Panc1 (cell line): ENCODE measurements around the gene VWA3B.

ENCODE experiments used
- POLR2AphosphoS5 ChIP-seq: IDR thresholded peaks from 2 replicates; pipeline ENCODE4 v1.6.1; 2012; ENCODE audit warnings: mild to moderate bottlenecking, low read depth, low read length, moderate library complexity
- SIN3A ChIP-seq: IDR thresholded peaks from 2 replicates; pipeline ENCODE4 v1.6.1; 2012; ENCODE audit warnings: low read depth, mild to moderate bottlenecking, low read length, moderate library complexity, borderline replicate concordance; ENCODE audit not compliant: insufficient read depth
- TF ChIP-seq, protein P1 (sequence below): fragments of 450-650 bp; IDR thresholded peaks from 2 replicates; pipeline ENCODE4 v1.5.1; 2017; ENCODE audit warnings: mild to moderate bottlenecking
- TF ChIP-seq, protein P2 (sequence below), 2 experiments: IDR thresholded peaks; 2 replicates each; pipeline ENCODE4 v1.6.1; 2011 to 2012; ENCODE audit warnings: low read depth in 2 of 2, control low read depth in 1 of 2, low read length in 1 of 2, mild to moderate bottlenecking in 1 of 2, moderate library complexity in 1 of 2; ENCODE audit not compliant: insufficient read depth in 1 of 2

DNA sequence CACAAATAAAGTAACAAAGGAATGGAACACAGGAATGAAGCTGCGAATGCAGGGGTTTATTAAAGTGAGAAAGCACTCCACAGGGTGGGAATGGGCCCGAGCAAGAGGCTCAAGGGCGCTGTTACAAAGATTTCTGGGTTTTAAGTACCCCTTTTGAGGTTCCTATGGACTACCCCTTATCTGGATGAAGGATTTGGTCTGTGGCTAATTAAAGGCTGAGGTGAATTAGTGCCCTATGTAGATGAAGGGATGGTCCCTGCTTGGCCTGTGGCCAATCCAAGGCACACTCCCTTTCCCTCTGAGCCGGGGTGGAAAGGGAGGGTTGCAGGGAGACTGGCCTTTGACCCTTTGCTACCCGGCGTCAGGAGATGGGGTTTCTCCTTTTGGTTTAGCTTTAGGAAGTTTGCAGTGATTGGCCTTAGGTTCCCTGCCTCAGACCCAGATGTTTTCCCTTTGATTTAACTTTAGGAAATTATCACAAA, 211.8 kb downstream of the VWA3B start:
- TF ChIP-seq, protein P1, sequence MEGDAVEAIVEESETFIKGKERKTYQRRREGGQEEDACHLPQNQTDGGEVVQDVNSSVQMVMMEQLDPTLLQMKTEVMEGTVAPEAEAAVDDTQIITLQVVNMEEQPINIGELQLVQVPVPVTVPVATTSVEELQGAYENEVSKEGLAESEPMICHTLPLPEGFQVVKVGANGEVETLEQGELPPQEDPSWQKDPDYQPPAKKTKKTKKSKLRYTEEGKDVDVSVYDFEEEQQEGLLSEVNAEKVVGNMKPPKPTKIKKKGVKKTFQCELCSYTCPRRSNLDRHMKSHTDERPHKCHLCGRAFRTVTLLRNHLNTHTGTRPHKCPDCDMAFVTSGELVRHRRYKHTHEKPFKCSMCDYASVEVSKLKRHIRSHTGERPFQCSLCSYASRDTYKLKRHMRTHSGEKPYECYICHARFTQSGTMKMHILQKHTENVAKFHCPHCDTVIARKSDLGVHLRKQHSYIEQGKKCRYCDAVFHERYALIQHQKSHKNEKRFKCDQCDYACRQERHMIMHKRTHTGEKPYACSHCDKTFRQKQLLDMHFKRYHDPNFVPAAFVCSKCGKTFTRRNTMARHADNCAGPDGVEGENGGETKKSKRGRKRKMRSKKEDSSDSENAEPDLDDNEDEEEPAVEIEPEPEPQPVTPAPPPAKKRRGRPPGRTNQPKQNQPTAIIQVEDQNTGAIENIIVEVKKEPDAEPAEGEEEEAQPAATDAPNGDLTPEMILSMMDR = no peak
- TF ChIP-seq, protein P2, sequence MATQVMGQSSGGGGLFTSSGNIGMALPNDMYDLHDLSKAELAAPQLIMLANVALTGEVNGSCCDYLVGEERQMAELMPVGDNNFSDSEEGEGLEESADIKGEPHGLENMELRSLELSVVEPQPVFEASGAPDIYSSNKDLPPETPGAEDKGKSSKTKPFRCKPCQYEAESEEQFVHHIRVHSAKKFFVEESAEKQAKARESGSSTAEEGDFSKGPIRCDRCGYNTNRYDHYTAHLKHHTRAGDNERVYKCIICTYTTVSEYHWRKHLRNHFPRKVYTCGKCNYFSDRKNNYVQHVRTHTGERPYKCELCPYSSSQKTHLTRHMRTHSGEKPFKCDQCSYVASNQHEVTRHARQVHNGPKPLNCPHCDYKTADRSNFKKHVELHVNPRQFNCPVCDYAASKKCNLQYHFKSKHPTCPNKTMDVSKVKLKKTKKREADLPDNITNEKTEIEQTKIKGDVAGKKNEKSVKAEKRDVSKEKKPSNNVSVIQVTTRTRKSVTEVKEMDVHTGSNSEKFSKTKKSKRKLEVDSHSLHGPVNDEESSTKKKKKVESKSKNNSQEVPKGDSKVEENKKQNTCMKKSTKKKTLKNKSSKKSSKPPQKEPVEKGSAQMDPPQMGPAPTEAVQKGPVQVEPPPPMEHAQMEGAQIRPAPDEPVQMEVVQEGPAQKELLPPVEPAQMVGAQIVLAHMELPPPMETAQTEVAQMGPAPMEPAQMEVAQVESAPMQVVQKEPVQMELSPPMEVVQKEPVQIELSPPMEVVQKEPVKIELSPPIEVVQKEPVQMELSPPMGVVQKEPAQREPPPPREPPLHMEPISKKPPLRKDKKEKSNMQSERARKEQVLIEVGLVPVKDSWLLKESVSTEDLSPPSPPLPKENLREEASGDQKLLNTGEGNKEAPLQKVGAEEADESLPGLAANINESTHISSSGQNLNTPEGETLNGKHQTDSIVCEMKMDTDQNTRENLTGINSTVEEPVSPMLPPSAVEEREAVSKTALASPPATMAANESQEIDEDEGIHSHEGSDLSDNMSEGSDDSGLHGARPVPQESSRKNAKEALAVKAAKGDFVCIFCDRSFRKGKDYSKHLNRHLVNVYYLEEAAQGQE (IDR thresholded peaks at IDR 0.05; ENCODE audit: insufficient read depth in 1 of 2, low read depth in 2 of 2, low read length in 1 of 2) = no peak
- TF ChIP-seq SIN3A (no peak), POLR2AphosphoS5 (no peak)
